H1 (cell line): Measurements from ENCODE around the gene TSPAN5. TPM values are rescaled to one million over a fixed set of nuclear protein-coding genes. Genes with fewer than 3 reads are reported as not detected.

Source experiments
- CTCF ChIA-PET: fragments of 300-600 bp; sonication (Branson Sonifier 250); formaldehyde crosslinking; loops from one replicate; lab custom pipeline; 2021; ENCODE audit not compliant: partially characterized antibody; lab: Charles Lee
- POLR2A ChIA-PET: fragments of 300-600 bp; sonication (Branson Sonifier 250); formaldehyde crosslinking; loops from one replicate; lab custom pipeline; 2021; ENCODE audit warnings: inconsistent platforms; ENCODE audit not compliant: partially characterized antibody; lab: Charles Lee
- DNase-seq, 2 experiments: peaks; one replicate each; pipeline versions ENCODE4 v3.0.0 to v3.0.0-alpha.2; 2010 to 2022; ENCODE audit warnings: low spot score in 2 of 2, low read depth in 1 of 2, mixed read lengths in 1 of 2
- FAIRE-seq: peaks from 2 replicates; lab custom pipeline; 2011; peaks lifted over from hg19 to GRCh38; lab: Jason Lieb, UNC
- H2AFZ ChIP-seq: 2 replicates; pipeline ENCODE4 v1.8.1; 2012; ENCODE audit warnings: low read length, inconsistent platforms
- H2AK5ac ChIP-seq: 2 replicates; pipeline ENCODE4 v1.6.1; 2013; ENCODE audit warnings: low read depth, low read length
- H2BK120ac ChIP-seq: replicated peaks from 2 replicates; pipeline ENCODE3; 2013; ENCODE audit warnings: low read depth, low read length, inconsistent platforms
- H2BK12ac ChIP-seq: 2 replicates; pipeline ENCODE4 v1.6.1; 2013; ENCODE audit warnings: low read depth, low read length
- H2BK15ac ChIP-seq: 2 replicates; pipeline ENCODE4 v1.6.1; 2013; ENCODE audit warnings: low read length
- H2BK20ac ChIP-seq: 2 replicates; pipeline ENCODE4 v1.6.1; 2013; ENCODE audit warnings: low read length
- H2BK5ac ChIP-seq: 2 replicates; pipeline ENCODE4 v1.6.1; 2013; ENCODE audit warnings: low read depth, low read length
- H3K14ac ChIP-seq: 2 replicates; pipeline ENCODE4 v1.6.1; 2013; ENCODE audit warnings: inconsistent platforms; ENCODE audit not compliant: insufficient read length
- H3K18ac ChIP-seq: 2 replicates; pipeline ENCODE4 v1.6.1; 2013; ENCODE audit warnings: low read length; ENCODE audit errors: extremely low read depth
- H3K23ac ChIP-seq: 2 replicates; pipeline ENCODE4 v1.6.1; 2013; ENCODE audit warnings: inconsistent platforms; ENCODE audit not compliant: insufficient read length
- H3K23me2 ChIP-seq: 2 replicates; pipeline ENCODE4 v1.6.1; 2013; ENCODE audit warnings: low read depth, low read length
- H3K27ac ChIP-seq: 2 replicates; pipeline ENCODE4 v1.6.1; 2011; ENCODE audit warnings: low read depth, low read length, inconsistent platforms
- H3K27me3 ChIP-seq, 4 experiments: replicated peaks in 1 of 4; 1 replicate in 1 of 4; 2 replicates in 3 of 4; pipeline versions ENCODE4 v1.6.1 to v1.8.1; 2011 to 2013; ENCODE audit warnings: low read length in 3 of 4, mild to moderate bottlenecking in 3 of 4, inconsistent platforms in 2 of 4, mixed read lengths in 2 of 4, moderate library complexity in 1 of 4; ENCODE audit not compliant: control insufficient read depth in 3 of 4, insufficient read depth in 3 of 4; ENCODE audit errors: extremely low read depth in 1 of 4
- H3K36me3 ChIP-seq, 4 experiments: 2 replicates each; pipeline versions ENCODE4 v1.6.1 to v1.8.1; 2011 to 2013; ENCODE audit warnings: mild to moderate bottlenecking in 4 of 4, low read length in 3 of 4, moderate library complexity in 2 of 4, control low read depth in 1 of 4, inconsistent platforms in 1 of 4; ENCODE audit not compliant: insufficient read depth in 4 of 4, control insufficient read depth in 2 of 4
- H3K4ac ChIP-seq: replicated peaks from 2 replicates; pipeline ENCODE3; 2013; ENCODE audit warnings: low read length, low read depth, mixed read lengths, inconsistent platforms; ENCODE audit not compliant: insufficient read length
- H3K4me1 ChIP-seq, 4 experiments: replicated peaks in 1 of 4; 1 replicate in 1 of 4; 2 replicates in 3 of 4; pipeline versions ENCODE4 v1.6.1 to v1.8.1; 2011 to 2013; ENCODE audit warnings: low read length in 3 of 4, inconsistent platforms in 2 of 4, mixed read lengths in 1 of 4; ENCODE audit not compliant: insufficient read depth in 4 of 4, control insufficient read depth in 3 of 4
- H3K4me2 ChIP-seq, 2 experiments: 2 replicates each; pipeline versions ENCODE4 v1.6.1 to v1.8.1; 2011 to 2013; ENCODE audit warnings: low read depth in 2 of 2, low read length in 2 of 2, control low read depth in 1 of 2, inconsistent platforms in 1 of 2, mild to moderate bottlenecking in 1 of 2; ENCODE audit not compliant: insufficient read depth in 1 of 2
- H3K4me3 ChIP-seq, 4 experiments: fragments of 200-600, 300-600 bp in 1 of 4; sonication (generic), shearing (Covaris generic), sonication (Bioruptor Twin) in 1 of 4; 2 replicates each; pipeline versions ENCODE4 v1.5.1 to v1.8.1; 2011 to 2016; ENCODE audit warnings: low read length in 4 of 4, low read depth in 3 of 4, control low read depth in 2 of 4, inconsistent platforms in 2 of 4, mild to moderate bottlenecking in 2 of 4, mixed read lengths in 1 of 4, moderate library complexity in 1 of 4; ENCODE audit not compliant: insufficient read depth in 2 of 4; ENCODE audit errors: extremely low read depth in 1 of 4
- H3K56ac ChIP-seq: replicated peaks from 2 replicates; pipeline ENCODE3; 2013; ENCODE audit warnings: low read depth, mild to moderate bottlenecking, mixed read lengths, low read length, inconsistent platforms; ENCODE audit not compliant: insufficient read length
- H3K79me1 ChIP-seq: 2 replicates; pipeline ENCODE4 v1.6.1; 2013; ENCODE audit warnings: low read depth, low read length, control low read depth
- H3K79me2 ChIP-seq, 2 experiments: 2 replicates each; pipeline versions ENCODE4 v1.6.1 to v1.8.1; 2012 to 2013; ENCODE audit warnings: low read length in 2 of 2, mild to moderate bottlenecking in 2 of 2, inconsistent platforms in 1 of 2; ENCODE audit not compliant: insufficient read depth in 2 of 2, control insufficient read depth in 1 of 2
- H3K9ac ChIP-seq, 4 experiments: replicated peaks in 1 of 4; 1 replicate in 1 of 4; 2 replicates in 3 of 4; pipeline versions ENCODE4 v1.6.1 to v1.8.1; 2011 to 2013; ENCODE audit warnings: low read depth in 3 of 4, low read length in 3 of 4, control low read depth in 2 of 4, mild to moderate bottlenecking in 2 of 4, moderate library complexity in 2 of 4, inconsistent platforms in 1 of 4; ENCODE audit errors: extremely low read depth in 1 of 4
- H3K9me3 ChIP-seq, 2 experiments: 2 replicates each; pipeline versions ENCODE4 v1.6.1 to v1.8.1; 2012 to 2013; ENCODE audit warnings: mild to moderate bottlenecking in 2 of 2, moderate library complexity in 2 of 2, control low read depth in 1 of 2, inconsistent platforms in 1 of 2, low read depth in 1 of 2, low read length in 1 of 2, mixed read lengths in 1 of 2; ENCODE audit not compliant: insufficient read depth in 2 of 2
- H4K20me1 ChIP-seq, 2 experiments: replicated peaks in 1 of 2; 2 replicates each; pipeline versions ENCODE3 to v1.8.1; 2011 to 2013; ENCODE audit warnings: inconsistent platforms in 2 of 2, low read length in 2 of 2, mild to moderate bottlenecking in 1 of 2; ENCODE audit not compliant: insufficient read depth in 2 of 2, control insufficient read depth in 1 of 2
- H4K5ac ChIP-seq: 2 replicates; pipeline ENCODE4 v1.6.1; 2013; ENCODE audit warnings: low read length, low read depth, mixed read lengths, inconsistent platforms; ENCODE audit not compliant: insufficient read length
- H4K8ac ChIP-seq: 2 replicates; pipeline ENCODE4 v1.8.0; 2013; ENCODE audit warnings: mild to moderate bottlenecking, moderate library complexity, low read length, inconsistent platforms; ENCODE audit not compliant: insufficient read depth; ENCODE audit errors: extremely low read depth
- H4K91ac ChIP-seq: replicated peaks from 2 replicates; pipeline ENCODE3; 2013; ENCODE audit warnings: low read length, mixed read lengths, inconsistent platforms; ENCODE audit not compliant: insufficient read length
- EGR1 ChIP-seq: IDR thresholded peaks from 2 replicates; pipeline ENCODE4 v1.6.1; 2011; ENCODE audit warnings: low read depth, low read length, borderline replicate concordance
- KDM5A ChIP-seq: fragments of 200-600 bp; IDR thresholded peaks from 2 replicates; pipeline ENCODE4 v1.7.1; 2012; ENCODE audit warnings: mild to moderate bottlenecking, low read length, inconsistent platforms, mixed read lengths
- NANOG ChIP-seq: IDR thresholded peaks from 2 replicates; pipeline ENCODE4 v1.6.1; 2011; ENCODE audit warnings: low read length, low read depth, mild to moderate bottlenecking, inconsistent platforms; ENCODE audit not compliant: insufficient read depth, poor library complexity, severe bottlenecking
- RBBP5 ChIP-seq: IDR thresholded peaks from 2 replicates; pipeline ENCODE4 v1.7.1; 2012; ENCODE audit warnings: low read depth, mild to moderate bottlenecking, inconsistent platforms, low read length, moderate library complexity, borderline replicate concordance
- SIRT6 ChIP-seq: IDR thresholded peaks from one replicate; pipeline ENCODE4 v1.7.1; 2012; ENCODE audit warnings: low read length, inconsistent platforms
- TAF7 ChIP-seq: optimal IDR thresholded peaks from 2 replicates; pipeline ENCODE3; 2011; ENCODE audit warnings: low read depth, mild to moderate bottlenecking, inconsistent platforms, low read length, moderate library complexity, borderline replicate concordance
- WGBS, 2 experiments: shearing (Covaris generic) in 1 of 2; methylation state at CpG; one replicate each; pipeline versions ENCODE4 v1.1.6 to v1.1.7; 2013 to 2015; ENCODE audit warnings: low lambda C conversion rate in 2 of 2, mixed read lengths in 2 of 2, inconsistent platforms in 1 of 2, low coverage in 1 of 2, missing lambda C conversion rate in 1 of 2; ENCODE audit not compliant: insufficient replicate concordance in 2 of 2, insufficient coverage in 1 of 2, insufficient read length in 1 of 2; ENCODE audit errors: extremely low coverage in 1 of 2, missing lambda C conversion rate in 1 of 2; 5-methylcytosine and 5-hydroxymethylcytosine counted together
- polyA plus RNA-seq, 7 experiments: library from polyadenylated mRNA; depleted of rRNA in 3 of 7; stranded (reverse) in 5 of 7; unstranded in 2 of 7; fragments of >200 nt in 5 of 7; fragments of 200-250 nt in 2 of 7; gene quantifications; 1 replicate in 5 of 7; 2 replicates in 1 of 7; 4 replicates in 1 of 7; pipeline versions ENCODE4 v1.2.1 to v1.2.3, GENCODE V29; 2011 to 2013; ENCODE audit warnings: missing spikeins in 2 of 7, mixed read lengths in 2 of 7
- total RNA-seq: library from RNA; stranded (reverse); fragmentation: NEBNext Ultra II Directional; extraction: Animal tissue kit (Norgen Biotek cat#: 25700); gene quantifications from 2 replicates; pipeline ENCODE4 v1.2.1, GENCODE V29; 2021
- TF ChIP-seq, protein P1 (sequence below): IDR thresholded peaks from 2 replicates; pipeline ENCODE4 v1.6.1; 2011; ENCODE audit warnings: low read length, improper control_type of control experiment

The TSPAN5 gene
- total and polyA plus RNA-seq, 2 of the 8 experiments (the other 6 are each of a cell fraction or from before 2014, with no cell fraction given) = 17.6 to 21.2 TPM

DNA sequence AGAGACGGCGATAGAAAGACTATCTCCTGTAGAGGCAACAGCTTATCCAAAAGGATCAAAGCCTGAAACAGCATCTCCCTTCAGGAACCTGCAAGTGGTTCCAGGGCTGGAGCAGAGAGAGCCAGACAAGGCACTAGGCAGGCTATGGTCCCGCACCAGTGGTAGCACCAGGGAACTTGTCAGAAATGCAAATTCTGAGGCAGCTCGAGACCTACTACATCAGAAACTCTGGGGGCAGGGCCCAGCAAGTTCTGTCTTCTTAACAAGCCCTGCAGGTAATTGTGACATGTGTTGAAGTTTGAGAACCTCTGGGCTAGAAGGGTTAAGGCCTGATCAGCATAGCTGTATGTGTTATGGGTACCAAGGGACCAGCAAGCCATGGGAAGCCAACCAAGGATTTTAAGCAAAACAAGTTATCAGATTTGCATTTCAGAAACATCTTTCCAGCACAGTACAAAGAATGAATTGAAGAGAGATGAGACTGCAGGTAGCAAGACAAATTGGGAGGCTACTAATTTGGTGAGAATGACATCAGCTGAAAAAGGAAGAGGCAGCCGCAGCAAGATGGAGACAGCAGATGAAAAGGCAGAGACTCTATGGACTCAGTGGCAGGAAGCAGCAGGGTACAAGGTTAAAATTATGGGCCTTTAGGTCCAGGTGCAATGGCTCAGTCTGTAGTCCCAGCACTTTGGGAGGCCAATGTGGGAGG, 139.7 kb downstream of the TSPAN5 start:
- Histone ChIP-seq H3K4ac (no peak overlapping the region), H2BK15ac (no peak overlapping the region), H3K14ac (no peak overlapping the region), H4K20me1 (no peaks in the 10 kb centered on the region), H2AFZ (no peak overlapping the region), H2AK5ac (no peak overlapping the region; the same call in 1 of the 2 replicates), H3K23me2 (no peaks in the 10 kb centered on the region), H3K79me1 (no peaks in the 10 kb centered on the region; the same call in 1 of the 2 replicates), H2BK12ac (no peak overlapping the region), H3K23ac (no peak overlapping the region), H3K27me3 (no peaks in the 10 kb centered on the region), H3K9ac (no peak overlapping the region), H4K8ac (no peak overlapping the region), H4K5ac (no peak overlapping the region), H2BK120ac (no peak overlapping the region), H3K9me3 (peaks cover 0 to 8% of the 10 kb centered on the region in 2 experiments; a peak in 1 of 4 replicates), H4K91ac (no peak overlapping the region), H2BK20ac (0 out of 2 replicates have a peak overlapping the region, but pooled peaks have one; percentile 1), H3K4me2 (no peak overlapping the region; a peak in 1 of 4 replicates), H3K4me3 (no peak overlapping the region), H3K27ac (no peak overlapping the region), H3K4me1 (peaks cover 3 to 18% (median 8%) of the 10 kb centered on the region in 4 experiments; a peak in 4 of 7 replicates), H3K79me2 (peaks cover 0 to 5% of the 10 kb centered on the region in 2 experiments; a peak in 2 of 4 replicates), H2BK5ac (no peak overlapping the region), H3K56ac (no peak overlapping the region), H3K36me3 (no peaks in the 10 kb centered on the region; a peak in 1 of 8 replicates), H3K18ac (peak overlapping the region; percentile 43; the same call in 1 of the 2 replicates)
- FAIRE-seq = no peak
- ChIA-PET CTCF (interaction anchor here (0.9 to 2.0 kb wide), 10 partner anchors 10 to 112 kb away, joined by 3 to 5 read pairs (median 3); no protein-coding TSS in a partner anchor), POLR2A (interaction anchor here (1.4 kb wide), 1 partner anchor 18 kb away, joined by 3 read pairs; no protein-coding TSS in a partner anchor)
- 79% methylated on average over 5 of the region's 5 CpGs; no CpG with 5 or more reads in 1 of the 2 experiments for WGBS, 2 experiments
- DNase-seq = no peak
- no peak for TF ChIP-seq NANOG
- TF ChIP-seq KDM5A = no peak
- TF ChIP-seq RBBP5 = no peak
- TF ChIP-seq TAF7 = no peak
- no peak for TF ChIP-seq SIRT6
- TF ChIP-seq, protein P1, sequence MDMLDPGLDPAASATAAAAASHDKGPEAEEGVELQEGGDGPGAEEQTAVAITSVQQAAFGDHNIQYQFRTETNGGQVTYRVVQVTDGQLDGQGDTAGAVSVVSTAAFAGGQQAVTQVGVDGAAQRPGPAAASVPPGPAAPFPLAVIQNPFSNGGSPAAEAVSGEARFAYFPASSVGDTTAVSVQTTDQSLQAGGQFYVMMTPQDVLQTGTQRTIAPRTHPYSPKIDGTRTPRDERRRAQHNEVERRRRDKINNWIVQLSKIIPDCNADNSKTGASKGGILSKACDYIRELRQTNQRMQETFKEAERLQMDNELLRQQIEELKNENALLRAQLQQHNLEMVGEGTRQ = no peak
- TF ChIP-seq EGR1 = no peak
